ENCODE measurements around the gene KANK3. TPM values are rescaled to one million over a fixed set of nuclear protein-coding genes. Genes with fewer than 3 reads are reported as not detected.

KANK3 gene
- total RNA-seq, 1 experiment from 2014 or later, result 7.7 TPM

DNA sequence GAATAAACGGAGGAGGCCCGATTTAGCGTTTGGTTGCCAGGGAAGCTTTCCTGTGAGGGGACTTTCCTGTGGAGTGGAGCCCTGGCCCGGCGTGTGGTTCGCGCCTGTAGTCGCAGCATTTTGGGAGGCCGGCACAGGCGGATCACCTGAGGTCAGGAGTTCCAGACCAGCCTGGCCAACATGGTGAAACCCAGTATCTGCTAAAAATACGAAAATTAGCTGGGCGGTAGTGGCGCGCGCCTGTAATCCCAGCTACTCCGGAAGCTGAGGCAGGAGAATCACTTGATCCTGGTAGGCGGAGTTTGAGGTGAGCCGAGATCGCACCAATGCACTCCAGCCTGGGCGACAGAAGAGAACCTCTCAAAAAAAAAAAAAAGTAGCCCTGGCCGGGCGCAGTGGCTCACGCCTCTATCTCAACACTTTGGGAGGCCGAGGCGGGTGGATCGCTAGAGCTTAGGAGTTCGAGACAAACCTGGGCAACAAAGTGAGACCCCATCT is 6.9 kb downstream of the KANK3 start:
- H3K9me3 Mint-ChIP-seq, result no peaks in the 10 kb centered on the region; a peak in 1 of 5 replicates
- TF ChIP-seq, protein P1, sequence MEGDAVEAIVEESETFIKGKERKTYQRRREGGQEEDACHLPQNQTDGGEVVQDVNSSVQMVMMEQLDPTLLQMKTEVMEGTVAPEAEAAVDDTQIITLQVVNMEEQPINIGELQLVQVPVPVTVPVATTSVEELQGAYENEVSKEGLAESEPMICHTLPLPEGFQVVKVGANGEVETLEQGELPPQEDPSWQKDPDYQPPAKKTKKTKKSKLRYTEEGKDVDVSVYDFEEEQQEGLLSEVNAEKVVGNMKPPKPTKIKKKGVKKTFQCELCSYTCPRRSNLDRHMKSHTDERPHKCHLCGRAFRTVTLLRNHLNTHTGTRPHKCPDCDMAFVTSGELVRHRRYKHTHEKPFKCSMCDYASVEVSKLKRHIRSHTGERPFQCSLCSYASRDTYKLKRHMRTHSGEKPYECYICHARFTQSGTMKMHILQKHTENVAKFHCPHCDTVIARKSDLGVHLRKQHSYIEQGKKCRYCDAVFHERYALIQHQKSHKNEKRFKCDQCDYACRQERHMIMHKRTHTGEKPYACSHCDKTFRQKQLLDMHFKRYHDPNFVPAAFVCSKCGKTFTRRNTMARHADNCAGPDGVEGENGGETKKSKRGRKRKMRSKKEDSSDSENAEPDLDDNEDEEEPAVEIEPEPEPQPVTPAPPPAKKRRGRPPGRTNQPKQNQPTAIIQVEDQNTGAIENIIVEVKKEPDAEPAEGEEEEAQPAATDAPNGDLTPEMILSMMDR (conservative IDR thresholded peaks at IDR 0.05), result no peak
- Histone ChIP-seq H3K79me1 (ENCODE audit: insufficient read depth, low read depth, low read length, poor library complexity, severe bottlenecking) (no peaks in the 10 kb centered on the region), H2BK15ac (ENCODE audit: low read depth, low read length) (no peak overlapping the region), H4K8ac (replicated peaks; ENCODE audit: insufficient read length, low read depth, low read length) (no peak overlapping the region), H3K14ac (ENCODE audit: insufficient read depth, low read length) (no peak overlapping the region), H2AFZ (ENCODE audit: low read length) (no peak overlapping the region), H2BK20ac (ENCODE audit: low read depth, low read length, poor library complexity, severe bottlenecking) (no peak overlapping the region), H3K4me1 (ENCODE audit: insufficient read depth, low read length) (no peaks in the 10 kb centered on the region; the same call in 1 of the 2 replicates), H3K18ac (ENCODE audit: insufficient read length, low read depth, low read length) (no peak overlapping the region), H2BK12ac (ENCODE audit: insufficient read length, low read depth, low read length) (no peak overlapping the region), H3K4ac (ENCODE audit: low read depth, low read length) (no peak overlapping the region), H3K79me2 (ENCODE audit: insufficient read depth, low read length) (no peaks in the 10 kb centered on the region), H3K23me2 (ENCODE audit: insufficient read length, low read depth, low read length, poor library complexity, severe bottlenecking) (peaks cover 12% of the 10 kb centered on the region), H3K4me2 (ENCODE audit: insufficient read depth, insufficient read length, low read length) (peak overlapping the region; percentile 27), H3K27ac (ENCODE audit: insufficient read length, low read depth, low read length) (no peak overlapping the region), H4K91ac (ENCODE audit: insufficient read length, low read depth, low read length) (no peak overlapping the region), H3K27me3 (ENCODE audit: insufficient read depth, low read length) (peaks cover 18% of the 10 kb centered on the region; the same call in 1 of the 2 replicates), H3K9me3 (ENCODE audit: control insufficient read depth, low read depth, low read length) (no peaks in the 10 kb centered on the region), H4K5ac (ENCODE audit: insufficient read length, low read depth, low read length) (no peak overlapping the region), H3T11ph (ENCODE audit: low read length) (no peak overlapping the region), H3K23ac (ENCODE audit: insufficient read length, low read depth, low read length) (no peak overlapping the region), H3K9ac (ENCODE audit: extremely low read depth, insufficient read length, low read length) (no peak overlapping the region), H2AK5ac (ENCODE audit: insufficient read length, low read length) (no peak overlapping the region), H2BK120ac (ENCODE audit: low read depth, low read length, poor library complexity, severe bottlenecking) (no peak overlapping the region), H3K56ac (ENCODE audit: insufficient read length, low read depth, low read length) (no peak overlapping the region), H2BK5ac (ENCODE audit: insufficient read length, low read length) (no peak overlapping the region), H4K20me1 (ENCODE audit: control insufficient read depth, insufficient read depth, insufficient read length) (no peaks in the 10 kb centered on the region)
- peaks cover 17 to 21% of the 10 kb centered on the region in 2 experiments for H3K4me1 Mint-ChIP-seq
- peaks cover 0 to 2% (median 0%) of the 10 kb centered on the region in 3 experiments; a peak in 2 of 7 replicates for H3K36me3 Mint-ChIP-seq (ENCODE audit: insufficient read depth in 1 of 3, low read depth in 3 of 3)
- no CpG with 5 or more reads among the region's 27 CpGs for WGBS (ENCODE audit: extremely low coverage, insufficient read length, low lambda C conversion rate)
- H3K4me3 Mint-ChIP-seq, result peak overlapping the region; percentile 51 to 70
- peak; percentile 75 for DNase-seq
- peaks cover 50% of the 10 kb centered on the region for H3K27me3 Mint-ChIP-seq (ENCODE audit: low read depth)
- H3K27ac Mint-ChIP-seq, result no peak overlapping the region
